ENCODE results near the gene TPMT. TPM values are rescaled to one million over a fixed set of nuclear protein-coding genes. Genes with fewer than 3 reads are reported as not detected.

TPMT gene
- total and polyA plus RNA-seq, 2 of the 13 experiments (the other 11 are each of a cell fraction or from before 2014, with no cell fraction given): 11.1 to 22.8 TPM

GRCh38 chr6:18122128-18123093, 32.5 kb downstream of the TPMT start, which contains the start of gene NHLRC1 (continued):
- peak; percentile 14; the same call in 1 of the 2 replicates for TF ChIP-seq NR2F2 (IDR thresholded peaks at IDR 0.05; ENCODE audit: borderline replicate concordance, low read depth)
- peak; percentile 1; the same call in 1 of the 2 replicates for TF ChIP-seq PLSCR1 (CRISPR knock-in tag; IDR thresholded peaks at IDR 0.05; ENCODE audit: borderline replicate concordance)
- no peak for TF ChIP-seq FUBP1 (CRISPR knock-in tag; IDR thresholded peaks at IDR 0.05; ENCODE audit: borderline replicate concordance)
- TF ChIP-seq ZC3H4 (CRISPR knock-in tag; IDR thresholded peaks at IDR 0.05; ENCODE audit: borderline replicate concordance): no peak
- TF ChIP-seq TOE1 (CRISPR knock-in tag; IDR thresholded peaks at IDR 0.05): peak; percentile 87; the same call in 1 of the 2 replicates
- TF ChIP-seq ZIK1 (CRISPR knock-in tag; IDR thresholded peaks at IDR 0.05; ENCODE audit: borderline replicate concordance, low read depth): peak; percentile 89
- peak; percentile 89 for TF ChIP-seq U2AF1 (optimal IDR thresholded peaks at IDR 0.05; ENCODE audit: low read depth, low read length)
- peak; percentile 99 for TF ChIP-seq BORCS8-MEF2B (CRISPR knock-in tag; IDR thresholded peaks at IDR 0.05)
- 0 out of 2 replicates have a peak, but pooled peaks have one; percentile 22 for TF ChIP-seq ZSCAN30 (CRISPR knock-in tag; IDR thresholded peaks at IDR 0.05)
- peak; percentile 99 for TF ChIP-seq ZHX1 (CRISPR knock-in tag; IDR thresholded peaks at IDR 0.05; ENCODE audit: low read depth)
- TF ChIP-seq EZH2 (conservative IDR thresholded peaks at IDR 0.05; ENCODE audit: low read depth, low read length): no peak
- peak; percentile 99 for TF ChIP-seq ZMYM4 (CRISPR knock-in tag; IDR thresholded peaks at IDR 0.05)
- TF ChIP-seq DZIP1 (CRISPR knock-in tag; IDR thresholded peaks at IDR 0.05): 0 out of 2 replicates have a peak, but pooled peaks have one; percentile 95
- peak; percentile 99 for TF ChIP-seq CCDC6 (CRISPR knock-in tag; IDR thresholded peaks at IDR 0.05)
- peak; percentile 88; the same call in 1 of the 2 replicates for TF ChIP-seq GTF3A (CRISPR knock-in tag; conservative IDR thresholded peaks at IDR 0.05)
- peak; percentile 75 for TF ChIP-seq ZNF503 (CRISPR knock-in tag; IDR thresholded peaks at IDR 0.05)

All from HepG2 (cell line).